HCT116 (cell line): ENCODE data around the gene CLIP4. TPM values are rescaled to one million over a fixed set of nuclear protein-coding genes. Genes with fewer than 3 reads are reported as not detected.

Experiments used
- ATAC-seq: fragments of 200-7000 bp; cut with Tn5 transposase; 2 replicates; pipeline ENCODE4 v1.9.1; 2020; ENCODE audit warnings: mild to moderate bottlenecking, moderate library complexity
- BruUV-seq: library from RNA; stranded (reverse); fragments of 400-500 nt; replicated peaks from 2 replicates; lab custom pipeline; 2021; lab: Mats Ljungman, UMichigan
- CTCF ChIA-PET: fragments of 300-600 bp; sonication (Branson Sonifier 250); formaldehyde crosslinking; loops from one replicate; lab custom pipeline; 2021; ENCODE audit warnings: antibody characterized with exemption; lab: Charles Lee
- POLR2A ChIA-PET: fragments of 300-600, 350-600 bp; sonication (Branson Sonifier 250); formaldehyde crosslinking; loops from one replicate; lab custom pipeline; 2021; ENCODE audit warnings: antibody characterized with exemption; lab: Charles Lee
- RAD21 ChIA-PET, 2 experiments: fragments of 300-600 bp; sonication (Branson Sonifier 250); formaldehyde crosslinking; loops; one replicate each; lab custom pipeline; 2023; ENCODE audit warnings: low total read pairs in 2 of 2; ENCODE audit not compliant: uncharacterized antibody in 2 of 2, unreplicated experiment in 2 of 2, low non-redundant PET in 1 of 2; lab: Charles Lee
- DNase-seq: peaks from one replicate; pipeline ENCODE4 v3.0.0-alpha.2; 2010; ENCODE audit warnings: low read depth, low spot score
- H2AFZ ChIP-seq: fragments of 200-600 bp; shearing (Covaris generic), sonication (generic); 2 replicates; pipeline ENCODE4 v1.6.1; 2017; ENCODE audit warnings: low read depth, mixed run types, mixed read lengths, antibody characterized with exemption, low read length; ENCODE audit not compliant: poor library complexity, severe bottlenecking
- H3K27ac ChIP-seq: 2 replicates; pipeline ENCODE4 v1.5.1; 2012; ENCODE audit warnings: low read depth, low read length
- H3K27me3 ChIP-seq: fragments of 200-600 bp; sonication (generic); 2 replicates; pipeline ENCODE4 v1.6.1; 2016; ENCODE audit warnings: mixed run types, low read length, mixed read lengths; ENCODE audit not compliant: insufficient read depth
- H3K36me3 ChIP-seq, 2 experiments: fragments of 200-500 bp in 1 of 2; fragments of 200-600 bp in 1 of 2; sonication (Bioruptor generic) in 1 of 2; sonication (generic) in 1 of 2; 2 replicates each; pipeline versions ENCODE4 v1.5.1 to v1.6.1; 2014 to 2016; ENCODE audit warnings: low read length in 2 of 2, inconsistent platforms in 1 of 2, mixed read lengths in 1 of 2, mixed run types in 1 of 2; ENCODE audit not compliant: insufficient read depth in 2 of 2, control insufficient read depth in 1 of 2
- H3K4me1 ChIP-seq, 2 experiments: fragments of 200-600 bp in 1 of 2; sonication (generic) in 1 of 2; 2 replicates each; pipeline versions ENCODE4 v1.5.1 to v1.6.1; 2012 to 2017; ENCODE audit warnings: low read length in 2 of 2, inconsistent platforms in 1 of 2, mild to moderate bottlenecking in 1 of 2, mixed read lengths in 1 of 2, mixed run types in 1 of 2, moderate library complexity in 1 of 2; ENCODE audit not compliant: insufficient read depth in 2 of 2, control insufficient read depth in 1 of 2
- H3K4me2 ChIP-seq: fragments of 200-600 bp; sonication (generic); 2 replicates; pipeline ENCODE4 v1.6.1; 2017; ENCODE audit warnings: mixed run types, low read length, mixed read lengths
- H3K4me3 ChIP-seq, 2 experiments: fragments of 200-600 bp in 1 of 2; sonication (generic) in 1 of 2; replicated peaks in 1 of 2; 2 replicates each; pipeline ENCODE4 v1.5.1; 2011 to 2016; ENCODE audit warnings: low read length in 2 of 2, control low read depth in 1 of 2, low read depth in 1 of 2, mild to moderate bottlenecking in 1 of 2, mixed read lengths in 1 of 2, mixed run types in 1 of 2
- H3K79me2 ChIP-seq: fragments of 200-600 bp; sonication (generic); 2 replicates; pipeline ENCODE4 v1.6.1; 2017; ENCODE audit warnings: mild to moderate bottlenecking, mixed run types, low read length, moderate library complexity, mixed read lengths; ENCODE audit not compliant: insufficient read depth
- H3K9ac ChIP-seq: fragments of 200-600 bp; sonication (generic); 2 replicates; pipeline ENCODE4 v1.6.1; 2016; ENCODE audit warnings: low read length, mixed read lengths
- H3K9me2 ChIP-seq: fragments of 200-600 bp; sonication (generic), shearing (Covaris generic); 2 replicates; pipeline ENCODE4 v1.6.1; 2017; ENCODE audit warnings: mixed run types, mild to moderate bottlenecking, moderate library complexity; ENCODE audit not compliant: insufficient read depth
- H3K9me3 ChIP-seq, 2 experiments: fragments of 200-500 bp in 1 of 2; fragments of 200-600 bp in 1 of 2; sonication (Bioruptor generic) in 1 of 2; sonication (generic) in 1 of 2; 2 replicates each; pipeline ENCODE4 v1.6.1; 2014 to 2017; ENCODE audit warnings: low read length in 2 of 2, mixed read lengths in 2 of 2, inconsistent platforms in 1 of 2, low read depth in 1 of 2, mild to moderate bottlenecking in 1 of 2, mixed run types in 1 of 2, moderate library complexity in 1 of 2; ENCODE audit not compliant: control insufficient read depth in 1 of 2, insufficient read depth in 1 of 2
- H4K20me1 ChIP-seq: fragments of 200-600 bp; sonication (generic), shearing (Covaris generic); 2 replicates; pipeline ENCODE4 v1.6.1; 2017; ENCODE audit warnings: mixed run types, mild to moderate bottlenecking, moderate library complexity; ENCODE audit not compliant: insufficient read depth
- RAD21 ChIP-seq: IDR thresholded peaks from 2 replicates; pipeline ENCODE4 v1.6.1; 2012; ENCODE audit warnings: low read depth, mild to moderate bottlenecking
- TCF7L2 ChIP-seq: IDR thresholded peaks from 2 replicates; pipeline ENCODE4 v1.7.0; 2011; ENCODE audit warnings: borderline replicate concordance, inconsistent platforms; ENCODE audit not compliant: insufficient read depth, insufficient read length; ENCODE audit errors: extremely low read depth
- ZFX ChIP-seq: fragments of 450-650 bp; IDR thresholded peaks from 2 replicates; pipeline ENCODE4 v1.6.1; 2017
- intact Hi-C: fragments of 100-400 bp; cut with micrococcal nuclease; formaldehyde crosslinking; loops from 2 replicates; pipeline ENCODE4 v1.10.0; 2022
- total RNA-seq: library from RNA; stranded (reverse); gene quantifications from one replicate; pipeline ENCODE4 v1.2.1, GENCODE V29; 2021; ENCODE audit not compliant: unreplicated experiment
- TF ChIP-seq, protein P1 (sequence below), 3 experiments: fragments of 200-600 bp in 1 of 3; sonication (generic) in 1 of 3; IDR thresholded peaks in 2 of 3; conservative IDR thresholded peaks in 1 of 3; 2 replicates each; pipeline ENCODE4 v1.5.1; 2012 to 2017; ENCODE audit warnings: low read depth in 2 of 3, low read length in 2 of 3, antibody characterized with exemption in 1 of 3, borderline replicate concordance in 1 of 3, control low read depth in 1 of 3, mild to moderate bottlenecking in 1 of 3, mixed read lengths in 1 of 3, mixed run types in 1 of 3, moderate library complexity in 1 of 3; ENCODE audit not compliant: insufficient read depth in 1 of 3
- TF ChIP-seq, protein P2 (sequence below): IDR thresholded peaks from 2 replicates; pipeline ENCODE4 v1.6.1; 2012; ENCODE audit warnings: low read depth

Gene CLIP4
- total RNA-seq, 1 experiment from 2014 or later = 27.8 TPM

DNA sequence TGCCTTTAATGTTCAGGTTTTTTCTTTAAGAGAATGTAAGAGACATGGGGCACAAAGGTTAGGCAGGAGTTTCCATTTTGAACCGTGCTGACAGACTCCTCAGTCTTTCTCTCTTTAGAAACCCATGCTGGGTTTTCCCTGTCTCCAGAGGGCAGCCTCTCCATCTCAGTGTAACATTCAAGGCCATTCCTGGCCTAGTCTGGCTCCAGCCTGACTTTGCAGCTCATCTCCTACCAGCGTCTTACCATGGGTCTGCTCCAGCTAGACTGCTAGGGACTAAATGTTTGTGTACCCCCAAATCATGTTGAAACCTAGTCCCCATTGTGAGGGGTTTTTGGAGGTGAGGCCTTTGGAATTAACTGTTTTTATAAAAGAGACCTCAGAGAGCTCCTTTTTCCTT lies 9.8 kb upstream of the CLIP4 start:
- H3K27ac ChIP-seq = no peak overlapping the region
- ChIA-PET POLR2A (interaction anchor here (4.4 to 6.4 kb wide), 2 partner anchors 12 to 24 kb away, joined by 21 to 76 read pairs; no protein-coding TSS in a partner anchor), RAD21 (no interaction called here), CTCF (no interaction called here)
- peaks cover 11 to 42% of the 10 kb centered on the region in 2 experiments; a peak in 3 of 4 replicates for H3K4me1 ChIP-seq
- intact Hi-C loops = no loop called here
- H3K9me3 ChIP-seq = no peaks in the 10 kb centered on the region
- no peaks in the 10 kb centered on the region for H3K79me2 ChIP-seq
- peak overlapping the region; percentile 44 for H2AFZ ChIP-seq
- H3K27me3 ChIP-seq = no peaks in the 10 kb centered on the region
- BruUV-seq = no TSS peak
- no peaks in the 10 kb centered on the region for H4K20me1 ChIP-seq
- H3K9ac ChIP-seq = no peak overlapping the region
- no peak for DNase-seq
- TF ChIP-seq, protein P1, sequence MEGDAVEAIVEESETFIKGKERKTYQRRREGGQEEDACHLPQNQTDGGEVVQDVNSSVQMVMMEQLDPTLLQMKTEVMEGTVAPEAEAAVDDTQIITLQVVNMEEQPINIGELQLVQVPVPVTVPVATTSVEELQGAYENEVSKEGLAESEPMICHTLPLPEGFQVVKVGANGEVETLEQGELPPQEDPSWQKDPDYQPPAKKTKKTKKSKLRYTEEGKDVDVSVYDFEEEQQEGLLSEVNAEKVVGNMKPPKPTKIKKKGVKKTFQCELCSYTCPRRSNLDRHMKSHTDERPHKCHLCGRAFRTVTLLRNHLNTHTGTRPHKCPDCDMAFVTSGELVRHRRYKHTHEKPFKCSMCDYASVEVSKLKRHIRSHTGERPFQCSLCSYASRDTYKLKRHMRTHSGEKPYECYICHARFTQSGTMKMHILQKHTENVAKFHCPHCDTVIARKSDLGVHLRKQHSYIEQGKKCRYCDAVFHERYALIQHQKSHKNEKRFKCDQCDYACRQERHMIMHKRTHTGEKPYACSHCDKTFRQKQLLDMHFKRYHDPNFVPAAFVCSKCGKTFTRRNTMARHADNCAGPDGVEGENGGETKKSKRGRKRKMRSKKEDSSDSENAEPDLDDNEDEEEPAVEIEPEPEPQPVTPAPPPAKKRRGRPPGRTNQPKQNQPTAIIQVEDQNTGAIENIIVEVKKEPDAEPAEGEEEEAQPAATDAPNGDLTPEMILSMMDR (IDR thresholded peaks at IDR 0.05 in 2 of 3, conservative IDR thresholded peaks at IDR 0.05 in 1 of 3; ENCODE audit: borderline replicate concordance in 1 of 3, insufficient read depth in 1 of 3, low read depth in 2 of 3, low read length in 2 of 3) = peak in 1 of 3 experiments; percentile 32; a peak in 1 of 6 replicates
- TF ChIP-seq TCF7L2 (no peak), RAD21 (peak; percentile 57), ZFX (peak; percentile 50)
- TF ChIP-seq, protein P2, sequence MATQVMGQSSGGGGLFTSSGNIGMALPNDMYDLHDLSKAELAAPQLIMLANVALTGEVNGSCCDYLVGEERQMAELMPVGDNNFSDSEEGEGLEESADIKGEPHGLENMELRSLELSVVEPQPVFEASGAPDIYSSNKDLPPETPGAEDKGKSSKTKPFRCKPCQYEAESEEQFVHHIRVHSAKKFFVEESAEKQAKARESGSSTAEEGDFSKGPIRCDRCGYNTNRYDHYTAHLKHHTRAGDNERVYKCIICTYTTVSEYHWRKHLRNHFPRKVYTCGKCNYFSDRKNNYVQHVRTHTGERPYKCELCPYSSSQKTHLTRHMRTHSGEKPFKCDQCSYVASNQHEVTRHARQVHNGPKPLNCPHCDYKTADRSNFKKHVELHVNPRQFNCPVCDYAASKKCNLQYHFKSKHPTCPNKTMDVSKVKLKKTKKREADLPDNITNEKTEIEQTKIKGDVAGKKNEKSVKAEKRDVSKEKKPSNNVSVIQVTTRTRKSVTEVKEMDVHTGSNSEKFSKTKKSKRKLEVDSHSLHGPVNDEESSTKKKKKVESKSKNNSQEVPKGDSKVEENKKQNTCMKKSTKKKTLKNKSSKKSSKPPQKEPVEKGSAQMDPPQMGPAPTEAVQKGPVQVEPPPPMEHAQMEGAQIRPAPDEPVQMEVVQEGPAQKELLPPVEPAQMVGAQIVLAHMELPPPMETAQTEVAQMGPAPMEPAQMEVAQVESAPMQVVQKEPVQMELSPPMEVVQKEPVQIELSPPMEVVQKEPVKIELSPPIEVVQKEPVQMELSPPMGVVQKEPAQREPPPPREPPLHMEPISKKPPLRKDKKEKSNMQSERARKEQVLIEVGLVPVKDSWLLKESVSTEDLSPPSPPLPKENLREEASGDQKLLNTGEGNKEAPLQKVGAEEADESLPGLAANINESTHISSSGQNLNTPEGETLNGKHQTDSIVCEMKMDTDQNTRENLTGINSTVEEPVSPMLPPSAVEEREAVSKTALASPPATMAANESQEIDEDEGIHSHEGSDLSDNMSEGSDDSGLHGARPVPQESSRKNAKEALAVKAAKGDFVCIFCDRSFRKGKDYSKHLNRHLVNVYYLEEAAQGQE = no peak
- no peak overlapping the region for H3K4me3 ChIP-seq
- H3K36me3 ChIP-seq = no peaks in the 10 kb centered on the region
- no peak overlapping the region for H3K4me2 ChIP-seq
- no peaks in the 10 kb centered on the region for H3K9me2 ChIP-seq
- peak; percentile 39 for ATAC-seq
